ENCODE measurements around the gene HOXB13. TPM values are rescaled to one million over a fixed set of nuclear protein-coding genes. Genes with fewer than 3 reads are reported as not detected.
"Not testable (repeated sequence)": the region's sequence is repeated elsewhere in the genome, so short reads cannot be mapped to it uniquely, and the experiment has no call there.

Gene HOXB13
- total RNA-seq, 4 donors from 2014 or later: not detected

- Histone ChIP-seq H3K36me3 (no peaks in the 10 kb centered on the region), H3K27ac (replicated peaks in 1 of 4) (no peak overlapping the region), H3K4me1 (peaks cover 12 to 36% (median 27%) of the 10 kb centered on the region in 4 donors), H3K9me3 (no peaks in the 10 kb centered on the region), H3K4me3 (peak overlapping the region; percentile 3 to 16 (median 8)), H3K27me3 (peaks cover 16 to 100% (median 84%) of the 10 kb centered on the region in 4 donors)
- WGBS: 6% methylated on average over 59 of the region's 80 CpGs
- TF ChIP-seq POLR2AphosphoS5 (IDR thresholded peaks at IDR 0.05): peak in 1 of 2 donors; percentile 9
- TF ChIP-seq CTCF (IDR thresholded peaks at IDR 0.05): no peak
- intact Hi-C loops (cut with DNase I): no loop called here
- DNase-seq (ENCODE audit: extremely low spot score): no peak
Measured at GRCh38 chr17:48718761-48719641, 9.5 kb downstream of the HOXB13 start.

GRCh38 chr17:48718227-48718760, 10.3 kb downstream of the HOXB13 start:
- peaks cover 12 to 28% (median 20%) of the 10 kb centered on the region in 4 donors for H3K4me1 ChIP-seq
- H3K4me3 ChIP-seq: no peak overlapping the region
- intact Hi-C loops (cut with DNase I): no loop called here
- no peaks in the 10 kb centered on the region for H3K9me3 ChIP-seq
- TF ChIP-seq POLR2AphosphoS5 (IDR thresholded peaks at IDR 0.05): no peak
- no peaks in the 10 kb centered on the region for H3K36me3 ChIP-seq
- H3K27ac ChIP-seq (replicated peaks in 1 of 4): no peak overlapping the region
- 16% methylated on average over 22 of the region's 24 CpGs for WGBS
- no peak for DNase-seq (ENCODE audit: extremely low spot score)
- peaks cover 16 to 100% (median 78%) of the 10 kb centered on the region in 4 donors for H3K27me3 ChIP-seq

- no peaks in the 10 kb centered on the region for H3K9me3 ChIP-seq
- H3K27ac ChIP-seq (replicated peaks in 1 of 4): no peak overlapping the region
- 9% methylated on average over 10 of the region's 10 CpGs for WGBS
- no peak for DNase-seq (ENCODE audit: extremely low spot score)
- TF ChIP-seq CTCF (IDR thresholded peaks at IDR 0.05) (no peak), POLR2AphosphoS5 (IDR thresholded peaks at IDR 0.05) (no peak), POLR2A (IDR thresholded peaks at IDR 0.05; ENCODE audit: low read depth) (no peak), EP300 (IDR thresholded peaks at IDR 0.05) (no peak)
- peaks cover 15 to 100% (median 71%) of the 10 kb centered on the region in 4 donors for H3K27me3 ChIP-seq
- intact Hi-C loops (cut with DNase I): no loop called here
- no peak overlapping the region for H3K4me3 ChIP-seq
- H3K36me3 ChIP-seq: no peaks in the 10 kb centered on the region
- peaks cover 12 to 21% (median 16%) of the 10 kb centered on the region in 4 donors for H3K4me1 ChIP-seq
Measured at GRCh38 chr17:48717367-48718226, 11.0 kb downstream of the HOXB13 start.

GRCh38 chr17:48716549-48716948, 12.0 kb downstream of the HOXB13 start:
- H3K9me3 ChIP-seq; DNase-seq (ENCODE audit: extremely low spot score); H3K36me3 ChIP-seq; H3K4me3 ChIP-seq; intact Hi-C loops (cut with DNase I); H3K27ac ChIP-seq (replicated peaks in 1 of 4): not testable (repeated sequence)
- WGBS: 87% methylated on average over 3 of the region's 3 CpGs
- Histone ChIP-seq H3K4me1 (peaks cover 12 to 20% (median 16%) of the 10 kb centered on the region in 4 donors), H3K27me3 (peaks cover 7 to 100% (median 61%) of the 10 kb centered on the region in 4 donors)

- WGBS: 42% methylated on average over 5 of the region's 5 CpGs
- Histone ChIP-seq H3K36me3 (no peaks in the 10 kb centered on the region), H3K4me1 (peaks cover 12 to 20% (median 16%) of the 10 kb centered on the region in 4 donors), H3K27me3 (peaks cover 7 to 100% (median 53%) of the 10 kb centered on the region in 4 donors), H3K4me3 (no peak overlapping the region), H3K27ac (replicated peaks in 1 of 4) (no peak overlapping the region), H3K9me3 (no peaks in the 10 kb centered on the region)
- TF ChIP-seq POLR2A (IDR thresholded peaks at IDR 0.05; ENCODE audit: low read depth) (no peak), CTCF (IDR thresholded peaks at IDR 0.05) (no peak), POLR2AphosphoS5 (IDR thresholded peaks at IDR 0.05) (no peak), EP300 (IDR thresholded peaks at IDR 0.05) (no peak)
- intact Hi-C loops (cut with DNase I): no loop called here
- no peak for DNase-seq (ENCODE audit: extremely low spot score)
Measured at GRCh38 chr17:48715496-48716399, 12.8 kb downstream of the HOXB13 start.

Data from esophagus muscularis mucosa (tissue), 4 donors.